H1 (cell line): Measurements from ENCODE around the gene TNS4. TPM values are rescaled to one million over a fixed set of nuclear protein-coding genes. Genes with fewer than 3 reads are reported as not detected.
A peak's percentile ranks its signal among the peaks of the same experiment; 100 is the strongest.

Experiments used
- CTCF ChIA-PET: fragments of 300-600 bp; sonication (Branson Sonifier 250); formaldehyde crosslinking; loops from one replicate; lab custom pipeline; 2021; ENCODE audit not compliant: partially characterized antibody; lab: Charles Lee
- POLR2A ChIA-PET: fragments of 300-600 bp; sonication (Branson Sonifier 250); formaldehyde crosslinking; loops from one replicate; lab custom pipeline; 2021; ENCODE audit warnings: inconsistent platforms; ENCODE audit not compliant: partially characterized antibody; lab: Charles Lee
- DNase-seq, 2 experiments: peaks; one replicate each; pipeline versions ENCODE4 v3.0.0 to v3.0.0-alpha.2; 2010 to 2022; ENCODE audit warnings: low spot score in 2 of 2, low read depth in 1 of 2, mixed read lengths in 1 of 2
- FAIRE-seq: peaks from 2 replicates; lab custom pipeline; 2011; peaks lifted over from hg19 to GRCh38; lab: Jason Lieb, UNC
- H2AFZ ChIP-seq: 2 replicates; pipeline ENCODE4 v1.8.1; 2012; ENCODE audit warnings: low read length, inconsistent platforms
- H2AK5ac ChIP-seq: 2 replicates; pipeline ENCODE4 v1.6.1; 2013; ENCODE audit warnings: low read depth, low read length
- H2BK120ac ChIP-seq: replicated peaks from 2 replicates; pipeline ENCODE3; 2013; ENCODE audit warnings: low read depth, low read length, inconsistent platforms
- H2BK12ac ChIP-seq: 2 replicates; pipeline ENCODE4 v1.6.1; 2013; ENCODE audit warnings: low read depth, low read length
- H2BK15ac ChIP-seq: 2 replicates; pipeline ENCODE4 v1.6.1; 2013; ENCODE audit warnings: low read length
- H2BK20ac ChIP-seq: 2 replicates; pipeline ENCODE4 v1.6.1; 2013; ENCODE audit warnings: low read length
- H2BK5ac ChIP-seq: 2 replicates; pipeline ENCODE4 v1.6.1; 2013; ENCODE audit warnings: low read depth, low read length
- H3K14ac ChIP-seq: 2 replicates; pipeline ENCODE4 v1.6.1; 2013; ENCODE audit warnings: inconsistent platforms; ENCODE audit not compliant: insufficient read length
- H3K18ac ChIP-seq: 2 replicates; pipeline ENCODE4 v1.6.1; 2013; ENCODE audit warnings: low read length; ENCODE audit errors: extremely low read depth
- H3K23ac ChIP-seq: 2 replicates; pipeline ENCODE4 v1.6.1; 2013; ENCODE audit warnings: inconsistent platforms; ENCODE audit not compliant: insufficient read length
- H3K23me2 ChIP-seq: 2 replicates; pipeline ENCODE4 v1.6.1; 2013; ENCODE audit warnings: low read depth, low read length
- H3K27ac ChIP-seq: 2 replicates; pipeline ENCODE4 v1.6.1; 2011; ENCODE audit warnings: low read depth, low read length, inconsistent platforms
- H3K27me3 ChIP-seq, 4 experiments: replicated peaks in 1 of 4; 1 replicate in 1 of 4; 2 replicates in 3 of 4; pipeline versions ENCODE4 v1.6.1 to v1.8.1; 2011 to 2013; ENCODE audit warnings: low read length in 3 of 4, mild to moderate bottlenecking in 3 of 4, inconsistent platforms in 2 of 4, mixed read lengths in 2 of 4, moderate library complexity in 1 of 4; ENCODE audit not compliant: control insufficient read depth in 3 of 4, insufficient read depth in 3 of 4; ENCODE audit errors: extremely low read depth in 1 of 4
- H3K36me3 ChIP-seq, 4 experiments: 2 replicates each; pipeline versions ENCODE4 v1.6.1 to v1.8.1; 2011 to 2013; ENCODE audit warnings: mild to moderate bottlenecking in 4 of 4, low read length in 3 of 4, moderate library complexity in 2 of 4, control low read depth in 1 of 4, inconsistent platforms in 1 of 4; ENCODE audit not compliant: insufficient read depth in 4 of 4, control insufficient read depth in 2 of 4
- H3K4ac ChIP-seq: replicated peaks from 2 replicates; pipeline ENCODE3; 2013; ENCODE audit warnings: low read length, low read depth, mixed read lengths, inconsistent platforms; ENCODE audit not compliant: insufficient read length
- H3K4me1 ChIP-seq, 4 experiments: replicated peaks in 1 of 4; 1 replicate in 1 of 4; 2 replicates in 3 of 4; pipeline versions ENCODE4 v1.6.1 to v1.8.1; 2011 to 2013; ENCODE audit warnings: low read length in 3 of 4, inconsistent platforms in 2 of 4, mixed read lengths in 1 of 4; ENCODE audit not compliant: insufficient read depth in 4 of 4, control insufficient read depth in 3 of 4
- H3K4me2 ChIP-seq, 2 experiments: 2 replicates each; pipeline versions ENCODE4 v1.6.1 to v1.8.1; 2011 to 2013; ENCODE audit warnings: low read depth in 2 of 2, low read length in 2 of 2, control low read depth in 1 of 2, inconsistent platforms in 1 of 2, mild to moderate bottlenecking in 1 of 2; ENCODE audit not compliant: insufficient read depth in 1 of 2
- H3K4me3 ChIP-seq, 4 experiments: fragments of 200-600, 300-600 bp in 1 of 4; sonication (generic), shearing (Covaris generic), sonication (Bioruptor Twin) in 1 of 4; 2 replicates each; pipeline versions ENCODE4 v1.5.1 to v1.8.1; 2011 to 2016; ENCODE audit warnings: low read length in 4 of 4, low read depth in 3 of 4, control low read depth in 2 of 4, inconsistent platforms in 2 of 4, mild to moderate bottlenecking in 2 of 4, mixed read lengths in 1 of 4, moderate library complexity in 1 of 4; ENCODE audit not compliant: insufficient read depth in 2 of 4; ENCODE audit errors: extremely low read depth in 1 of 4
- H3K56ac ChIP-seq: replicated peaks from 2 replicates; pipeline ENCODE3; 2013; ENCODE audit warnings: low read depth, mild to moderate bottlenecking, mixed read lengths, low read length, inconsistent platforms; ENCODE audit not compliant: insufficient read length
- H3K79me1 ChIP-seq: 2 replicates; pipeline ENCODE4 v1.6.1; 2013; ENCODE audit warnings: low read depth, low read length, control low read depth
- H3K79me2 ChIP-seq, 2 experiments: 2 replicates each; pipeline versions ENCODE4 v1.6.1 to v1.8.1; 2012 to 2013; ENCODE audit warnings: low read length in 2 of 2, mild to moderate bottlenecking in 2 of 2, inconsistent platforms in 1 of 2; ENCODE audit not compliant: insufficient read depth in 2 of 2, control insufficient read depth in 1 of 2
- H3K9ac ChIP-seq, 4 experiments: replicated peaks in 1 of 4; 1 replicate in 1 of 4; 2 replicates in 3 of 4; pipeline versions ENCODE4 v1.6.1 to v1.8.1; 2011 to 2013; ENCODE audit warnings: low read depth in 3 of 4, low read length in 3 of 4, control low read depth in 2 of 4, mild to moderate bottlenecking in 2 of 4, moderate library complexity in 2 of 4, inconsistent platforms in 1 of 4; ENCODE audit errors: extremely low read depth in 1 of 4
- H3K9me3 ChIP-seq, 2 experiments: 2 replicates each; pipeline versions ENCODE4 v1.6.1 to v1.8.1; 2012 to 2013; ENCODE audit warnings: mild to moderate bottlenecking in 2 of 2, moderate library complexity in 2 of 2, control low read depth in 1 of 2, inconsistent platforms in 1 of 2, low read depth in 1 of 2, low read length in 1 of 2, mixed read lengths in 1 of 2; ENCODE audit not compliant: insufficient read depth in 2 of 2
- H4K20me1 ChIP-seq, 2 experiments: replicated peaks in 1 of 2; 2 replicates each; pipeline versions ENCODE3 to v1.8.1; 2011 to 2013; ENCODE audit warnings: inconsistent platforms in 2 of 2, low read length in 2 of 2, mild to moderate bottlenecking in 1 of 2; ENCODE audit not compliant: insufficient read depth in 2 of 2, control insufficient read depth in 1 of 2
- H4K5ac ChIP-seq: 2 replicates; pipeline ENCODE4 v1.6.1; 2013; ENCODE audit warnings: low read length, low read depth, mixed read lengths, inconsistent platforms; ENCODE audit not compliant: insufficient read length
- H4K8ac ChIP-seq: 2 replicates; pipeline ENCODE4 v1.8.0; 2013; ENCODE audit warnings: mild to moderate bottlenecking, moderate library complexity, low read length, inconsistent platforms; ENCODE audit not compliant: insufficient read depth; ENCODE audit errors: extremely low read depth
- H4K91ac ChIP-seq: replicated peaks from 2 replicates; pipeline ENCODE3; 2013; ENCODE audit warnings: low read length, mixed read lengths, inconsistent platforms; ENCODE audit not compliant: insufficient read length
- CTBP2 ChIP-seq: IDR thresholded peaks from 2 replicates; pipeline ENCODE4 v1.7.0; 2011; ENCODE audit warnings: borderline replicate concordance, mild to moderate bottlenecking, moderate library complexity, mixed read lengths, low read length; ENCODE audit not compliant: insufficient read depth, insufficient read length
- CTCF ChIP-seq, 3 experiments: IDR thresholded peaks; 1 replicate in 2 of 3; 2 replicates in 1 of 3; pipeline versions ENCODE4 v1.5.1 to v1.6.1; 2011; ENCODE audit warnings: low read length in 3 of 3, mild to moderate bottlenecking in 3 of 3, inconsistent platforms in 2 of 3, low read depth in 1 of 3, moderate library complexity in 1 of 3; ENCODE audit not compliant: insufficient read depth in 1 of 3; ENCODE audit errors: control extremely low read depth in 1 of 3
- E2F6 ChIP-seq: IDR thresholded peaks from 2 replicates; pipeline ENCODE4 v1.6.1; 2012; ENCODE audit warnings: inconsistent platforms
- RAD21 ChIP-seq, 2 experiments: IDR thresholded peaks in 1 of 2; conservative IDR thresholded peaks in 1 of 2; 2 replicates each; pipeline ENCODE4 v1.6.1; 2011; ENCODE audit warnings: low read depth in 2 of 2, low read length in 2 of 2, improper control_type of control experiment in 1 of 2, inconsistent platforms in 1 of 2, mild to moderate bottlenecking in 1 of 2, moderate library complexity in 1 of 2
- SP2 ChIP-seq: IDR thresholded peaks from 2 replicates; pipeline ENCODE4 v1.6.1; 2012; ENCODE audit warnings: mild to moderate bottlenecking, low read length, inconsistent platforms
- ZNF274 ChIP-seq: IDR thresholded peaks from 2 replicates; pipeline ENCODE4 v1.7.0; 2012; ENCODE audit warnings: low read length, borderline replicate concordance; ENCODE audit errors: extremely low read depth
- WGBS, 2 experiments: shearing (Covaris generic) in 1 of 2; methylation state at CpG; one replicate each; pipeline versions ENCODE4 v1.1.6 to v1.1.7; 2013 to 2015; ENCODE audit warnings: low lambda C conversion rate in 2 of 2, mixed read lengths in 2 of 2, inconsistent platforms in 1 of 2, low coverage in 1 of 2, missing lambda C conversion rate in 1 of 2; ENCODE audit not compliant: insufficient replicate concordance in 2 of 2, insufficient coverage in 1 of 2, insufficient read length in 1 of 2; ENCODE audit errors: extremely low coverage in 1 of 2, missing lambda C conversion rate in 1 of 2; 5-methylcytosine and 5-hydroxymethylcytosine counted together
- polyA plus RNA-seq, 7 experiments: library from polyadenylated mRNA; depleted of rRNA in 3 of 7; stranded (reverse) in 5 of 7; unstranded in 2 of 7; fragments of >200 nt in 5 of 7; fragments of 200-250 nt in 2 of 7; gene quantifications; 1 replicate in 5 of 7; 2 replicates in 1 of 7; 4 replicates in 1 of 7; pipeline versions ENCODE4 v1.2.1 to v1.2.3, GENCODE V29; 2011 to 2013; ENCODE audit warnings: missing spikeins in 2 of 7, mixed read lengths in 2 of 7
- total RNA-seq: library from RNA; stranded (reverse); fragmentation: NEBNext Ultra II Directional; extraction: Animal tissue kit (Norgen Biotek cat#: 25700); gene quantifications from 2 replicates; pipeline ENCODE4 v1.2.1, GENCODE V29; 2021

The TNS4 gene
- total and polyA plus RNA-seq, 2 of the 8 experiments (the other 6 are each of a cell fraction or from before 2014, with no cell fraction given), result 0.20 to 0.21 TPM

DNA sequence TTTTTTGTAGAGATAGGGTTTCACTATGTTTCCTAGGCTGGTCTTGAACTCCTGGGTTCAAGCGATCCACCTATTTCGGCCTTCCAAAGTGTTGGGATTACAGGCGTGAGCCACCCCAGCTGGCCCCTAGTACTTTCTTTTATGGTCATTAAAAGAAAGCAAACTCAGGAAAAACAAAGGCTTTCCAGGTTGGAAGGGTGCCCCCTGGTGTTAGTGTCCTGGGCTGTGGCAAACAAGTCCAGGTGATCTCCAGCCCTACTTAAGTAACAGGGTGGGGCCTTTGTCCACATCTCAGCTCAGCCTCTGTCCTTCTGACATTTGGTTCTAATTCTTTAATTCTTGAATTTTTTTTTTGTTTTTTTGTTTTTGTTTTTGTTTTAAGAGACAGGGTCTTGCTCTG is 51.2 kb downstream of the TNS4 start:
- no peak overlapping the region for H2BK12ac ChIP-seq
- no peaks in the 10 kb centered on the region for H3K9me3 ChIP-seq
- no peak overlapping the region; the same call in 1 of the 2 replicates for H2AK5ac ChIP-seq
- POLR2A ChIA-PET, result interaction anchor here (0.6 to 2.0 kb wide), 5 partner anchors 10 to 82 kb away, joined by 3 to 6 read pairs (median 4); no protein-coding TSS in a partner anchor
- H2BK120ac ChIP-seq, result no peak overlapping the region
- no peak overlapping the region for H3K4me3 ChIP-seq
- H3K27ac ChIP-seq, result no peak overlapping the region
- H3K23ac ChIP-seq, result no peak overlapping the region
- H4K20me1 ChIP-seq, result peaks cover 2 to 4% of the 10 kb centered on the region in 2 experiments
- no peak overlapping the region for H2BK15ac ChIP-seq
- TF ChIP-seq ZNF274 (no peak), CTBP2 (no peak), RAD21 (IDR thresholded peaks at IDR 0.05 in 1 of 2, conservative IDR thresholded peaks at IDR 0.05 in 1 of 2; ENCODE audit: low read depth in 2 of 2, low read length in 2 of 2) (peak; percentile 26 to 44; a peak in 3 of 4 replicates), SP2 (no peak), E2F6 (no peak), CTCF (IDR thresholded peaks at IDR 0.05; ENCODE audit: control extremely low read depth in 1 of 3, insufficient read depth in 1 of 3, low read depth in 1 of 3, low read length in 3 of 3) (peak; percentile 57 to 66 (median 60))
- TF ChIP-seq, all 59 proteins: peak for 2
- Histone ChIP-seq H2BK5ac (no peak overlapping the region), H3K18ac (no peak overlapping the region), H3K27me3 (no peaks in the 10 kb centered on the region), H3K79me1 (peaks cover 11% of the 10 kb centered on the region), H3K36me3 (peaks cover 0 to 13% (median 7%) of the 10 kb centered on the region in 4 experiments; a peak in 6 of 8 replicates), H3K23me2 (no peaks in the 10 kb centered on the region; the same call in 1 of the 2 replicates), H4K91ac (no peak overlapping the region), H3K14ac (no peak overlapping the region), H4K5ac (no peak overlapping the region), H2BK20ac (no peak overlapping the region), H2AFZ (no peak overlapping the region), H3K4ac (no peak overlapping the region), H4K8ac (no peak overlapping the region), H3K79me2 (peaks cover 0 to 44% of the 10 kb centered on the region in 2 experiments; a peak in 3 of 4 replicates), H3K9ac (no peak overlapping the region), H3K56ac (no peak overlapping the region), H3K4me1 (peaks cover 2 to 11% (median 7%) of the 10 kb centered on the region in 4 experiments; a peak in 5 of 7 replicates), H3K4me2 (no peak overlapping the region)
- 93% methylated on average over 3 of the region's 3 CpGs; no CpG with 5 or more reads in 1 of the 2 experiments for WGBS, 2 experiments
- CTCF ChIA-PET, result interaction anchor here (0.6 to 34.1 kb wide), 29 partner anchors 1 to 786 kb away, joined by 3 to 739 read pairs (median 4); partner anchors contain the start of genes IGFBP4 and TNS4
- peak; percentile 49 to 81 for DNase-seq
- peak; percentile 70 for FAIRE-seq
